Measurements from ENCODE around the gene RALY. TPM values are rescaled to one million over a fixed set of nuclear protein-coding genes. Genes with fewer than 3 reads are reported as not detected.

RALY gene
- total RNA-seq, 4 donors from 2014 or later = 78.5 to 110 (median 86.6) TPM

GRCh38 chr20:34011275-34011674, 17.6 kb downstream of the RALY start:
- WGBS = 91% methylated on average over 1 of the region's 1 CpG
- Histone ChIP-seq H3K27me3 (no peaks in the 10 kb centered on the region), H3K4me3 (no peak overlapping the region), H3K4me1 (peaks cover 54% of the 10 kb centered on the region), H3K9me3 (no peaks in the 10 kb centered on the region), H3K36me3 (no peaks in the 10 kb centered on the region), H3K27ac (no peak overlapping the region)
- no peak for DNase-seq (ENCODE audit: low spot score in 2 of 2)
- TF ChIP-seq CTCF (IDR thresholded peaks at IDR 0.05) = no peak
- no peak for TF ChIP-seq EP300 (IDR thresholded peaks at IDR 0.05)
- no peak for TF ChIP-seq POLR2A (IDR thresholded peaks at IDR 0.05)
- no peak for TF ChIP-seq POLR2AphosphoS5 (IDR thresholded peaks at IDR 0.05)

- DNase-seq (ENCODE audit: low spot score in 2 of 2) = no peak
- H3K27me3 ChIP-seq = no peaks in the 10 kb centered on the region
- no peaks in the 10 kb centered on the region for H3K9me3 ChIP-seq
- TF ChIP-seq EP300 (IDR thresholded peaks at IDR 0.05) (no peak), POLR2A (IDR thresholded peaks at IDR 0.05) (no peak), POLR2AphosphoS5 (IDR thresholded peaks at IDR 0.05) (no peak), CTCF (IDR thresholded peaks at IDR 0.05) (no peak)
- no peak overlapping the region for H3K27ac ChIP-seq
- H3K4me3 ChIP-seq = no peak overlapping the region
- no peaks in the 10 kb centered on the region for H3K36me3 ChIP-seq
- peaks cover 65% of the 10 kb centered on the region for H3K4me1 ChIP-seq
- 94% methylated on average over 5 of the region's 5 CpGs for WGBS
Observed at GRCh38 chr20:34012330-34012729, 18.6 kb downstream of the RALY start.

- peaks cover 69% of the 10 kb centered on the region for H3K4me1 ChIP-seq
- 80% methylated on average over 3 of the region's 3 CpGs for WGBS
- TF ChIP-seq EP300 (IDR thresholded peaks at IDR 0.05) (no peak), CTCF (IDR thresholded peaks at IDR 0.05) (no peak), POLR2AphosphoS5 (IDR thresholded peaks at IDR 0.05) (no peak), POLR2A (IDR thresholded peaks at IDR 0.05) (no peak)
Observed at GRCh38 chr20:34012735-34013134, 19.0 kb downstream of the RALY start.

GRCh38 chr20:34013554-34013953, 19.8 kb downstream of the RALY start:
- Histone ChIP-seq H3K27me3 (no peaks in the 10 kb centered on the region), H3K9me3 (no peaks in the 10 kb centered on the region), H3K4me1 (peaks cover 70% of the 10 kb centered on the region), H3K36me3 (no peaks in the 10 kb centered on the region), H3K4me3 (no peak overlapping the region), H3K27ac (no peak overlapping the region)
- TF ChIP-seq CTCF (IDR thresholded peaks at IDR 0.05) (no peak), POLR2A (IDR thresholded peaks at IDR 0.05) (no peak), EP300 (IDR thresholded peaks at IDR 0.05) (no peak), POLR2AphosphoS5 (IDR thresholded peaks at IDR 0.05) (no peak)
- no peak for DNase-seq (ENCODE audit: low spot score in 2 of 2)
- 94% methylated on average over 2 of the region's 2 CpGs for WGBS

More at GRCh38 chr20:34012735-34013134, 19.0 kb downstream of the RALY start:
- no peak for DNase-seq (ENCODE audit: low spot score in 2 of 2)
- no peaks in the 10 kb centered on the region for H3K27me3 ChIP-seq
- no peak overlapping the region for H3K4me3 ChIP-seq
- H3K36me3 ChIP-seq = no peaks in the 10 kb centered on the region
- no peaks in the 10 kb centered on the region for H3K9me3 ChIP-seq
- H3K27ac ChIP-seq = no peak overlapping the region

- TF ChIP-seq CTCF (IDR thresholded peaks at IDR 0.05) = no peak
- no peak for TF ChIP-seq EP300 (IDR thresholded peaks at IDR 0.05)
- no peak for TF ChIP-seq POLR2A (IDR thresholded peaks at IDR 0.05)
- TF ChIP-seq POLR2AphosphoS5 (IDR thresholded peaks at IDR 0.05) = no peak
- H3K4me1 ChIP-seq = peaks cover 63% of the 10 kb centered on the region
- WGBS = 88% methylated on average over 1 of the region's 1 CpG
Observed at GRCh38 chr20:34014878-34015277, 21.2 kb downstream of the RALY start.

More at GRCh38 chr20:34014878-34015277, 21.2 kb downstream of the RALY start:
- DNase-seq (ENCODE audit: low spot score in 2 of 2) = no peak
- Histone ChIP-seq H3K27me3 (no peaks in the 10 kb centered on the region), H3K9me3 (no peaks in the 10 kb centered on the region), H3K36me3 (no peaks in the 10 kb centered on the region), H3K4me3 (no peak overlapping the region), H3K27ac (no peak overlapping the region)

Measured in suprapubic skin (tissue), 4 donors.